OCI-M2 (cell line): ENCODE results near the gene LY86.
"Not testable (repeated sequence)": the region's sequence is repeated elsewhere in the genome, so short reads cannot be mapped to it uniquely, and the experiment has no call there.

Source experiments
- DNase-seq: peaks from one replicate; lab custom pipeline; 2025; ENCODE audit not compliant: unreplicated experiment; lab: John Stamatoyannopoulos, UW

Gene LY86

GRCh38 chr6:6595952-6596351, 7.4 kb downstream of the LY86 start:
- DNase-seq, result no peak

GRCh38 chr6:6596529-6597328, 8.2 kb downstream of the LY86 start:
- DNase-seq, result no peak

- no peak for DNase-seq
Observed at GRCh38 chr6:6597682-6598081, 9.2 kb downstream of the LY86 start.

- DNase-seq, result no peak
Observed at GRCh38 chr6:6599468-6599873, 11.0 kb downstream of the LY86 start.

- no peak for DNase-seq
Observed at GRCh38 chr6:6600875-6601274, 12.4 kb downstream of the LY86 start.

GRCh38 chr6:6602262-6602661, 13.7 kb downstream of the LY86 start:
- DNase-seq, result no peak

GRCh38 chr6:6603317-6603716, 14.8 kb downstream of the LY86 start:
- DNase-seq, result no peak

- no peak for DNase-seq
Observed at GRCh38 chr6:6604015-6604414, 15.5 kb downstream of the LY86 start.

GRCh38 chr6:6604566-6604965, 16.0 kb downstream of the LY86 start:
- no peak for DNase-seq

- DNase-seq, result no peak
Observed at GRCh38 chr6:6605873-6606272, 17.4 kb downstream of the LY86 start.

GRCh38 chr6:6606391-6607030, 18.0 kb downstream of the LY86 start:
- DNase-seq, result not testable (repeated sequence)

- DNase-seq, result no peak
Observed at GRCh38 chr6:6609450-6609849, 20.9 kb downstream of the LY86 start.

- DNase-seq, result no peak
Observed at GRCh38 chr6:6610031-6610591, 21.6 kb downstream of the LY86 start.

GRCh38 chr6:6611486-6611885, 23.0 kb downstream of the LY86 start:
- DNase-seq, result no peak

- DNase-seq, result no peak
Observed at GRCh38 chr6:6612308-6612707, 23.8 kb downstream of the LY86 start.

- not testable (repeated sequence) for DNase-seq
Observed at GRCh38 chr6:6613103-6613718, 24.7 kb downstream of the LY86 start.

GRCh38 chr6:6614096-6614982, 25.8 kb downstream of the LY86 start:
- DNase-seq, result no peak

GRCh38 chr6:6614983-6615349, 26.4 kb downstream of the LY86 start:
- no peak for DNase-seq

- no peak for DNase-seq
Observed at GRCh38 chr6:6616656-6617055, 28.1 kb downstream of the LY86 start.

- no peak for DNase-seq
Observed at GRCh38 chr6:6619021-6619794, 30.7 kb downstream of the LY86 start.
